Prostate gland (tissue), 2 donors: Measurements from ENCODE around the gene UGT1A8. TPM values are rescaled to one million over a fixed set of nuclear protein-coding genes. Genes with fewer than 3 reads are reported as not detected.

Experiments
- DNase-seq: peaks from one replicate; pipeline ENCODE4 v3.0.0-alpha.2; 2019; ENCODE audit warnings: low spot score
- H3K27ac ChIP-seq, 2 donors: fragments of 200-600 bp; sonication (generic); 2 replicates each; pipeline ENCODE4 v1.5.1; 2017 to 2019
- H3K27me3 ChIP-seq: fragments of 200-600 bp; sonication (generic); replicated peaks from 2 replicates; pipeline ENCODE4 v1.5.1; 2019; ENCODE audit not compliant: insufficient read depth
- H3K36me3 ChIP-seq, 2 donors: fragments of 200-600 bp; sonication (generic); 1 replicate in 1 of 2; 2 replicates in 1 of 2; pipeline versions ENCODE4 v1.5.1 to v1.8.1; 2017 to 2019
- H3K4me1 ChIP-seq: fragments of 200-600 bp; sonication (generic); replicated peaks from 2 replicates; pipeline ENCODE4 v1.5.1; 2019
- H3K4me3 ChIP-seq, 2 donors: fragments of 200-600 bp; sonication (generic); 2 replicates each; pipeline ENCODE4 v1.5.1; 2017 to 2019
- H3K9me3 ChIP-seq: fragments of 200-600 bp; sonication (generic); 2 replicates; pipeline ENCODE4 v1.5.1; 2017
- POLR2A ChIP-seq: fragments of 450-650 bp; IDR thresholded peaks from one replicate; pipeline ENCODE4 v1.6.1; 2016; ENCODE audit warnings: antibody characterized with exemption, mild to moderate bottlenecking
- POLR2AphosphoS5 ChIP-seq: sonication (generic); formaldehyde crosslinking; IDR thresholded peaks from one replicate; pipeline ENCODE4 v1.6.1; 2017; ENCODE audit warnings: antibody characterized with exemption
- WGBS: methylation state at CpG from one replicate; pipeline ENCODE4 v1.1.5; 2018; 5-methylcytosine and 5-hydroxymethylcytosine counted together
- intact Hi-C: fragments of 100-400 bp; cut with DNase I; formaldehyde crosslinking; loops from one replicate; pipeline ENCODE4 v1.14.2; 2022
- total RNA-seq, 2 donors: library from RNA; depleted of rRNA; stranded (reverse); fragments of >200 nt; gene quantifications; one replicate each; pipeline ENCODE4 v1.1.0, GENCODE V29; 2016
- TF ChIP-seq, protein P1 (sequence below), 4 experiments: fragments of 200-600 bp in 2 of 4; fragments of 450-650 bp in 2 of 4; sonication (generic) in 2 of 4; IDR thresholded peaks; 1 replicate in 3 of 4; 2 replicates in 1 of 4; pipeline ENCODE4 v1.5.1; 2016 to 2019; ENCODE audit warnings: antibody characterized with exemption in 4 of 4, mild to moderate bottlenecking in 2 of 4, moderate library complexity in 2 of 4

UGT1A8 gene
- total RNA-seq, 2 donors from 2014 or later = not detected

DNA sequence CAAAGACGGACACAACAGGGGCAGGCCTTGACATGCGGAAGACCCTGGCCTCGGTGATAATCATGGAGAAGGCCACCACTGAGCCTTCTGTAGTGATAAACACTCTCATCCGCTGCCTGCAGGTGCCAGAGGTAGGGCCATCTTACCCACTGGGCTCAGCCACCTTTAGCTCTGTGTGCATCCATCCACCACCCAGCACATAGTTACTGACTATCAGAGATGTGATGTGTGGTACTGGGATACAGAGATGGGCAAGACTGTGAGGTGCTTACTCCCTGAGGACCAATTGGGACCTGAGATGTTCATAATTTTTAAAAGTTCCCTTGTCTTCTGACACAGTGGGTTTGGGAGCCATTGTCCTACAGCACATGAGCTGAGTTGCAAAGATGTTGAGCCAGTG, 162.3 kb downstream of the UGT1A8 start:
- Histone ChIP-seq H3K4me1 (no peaks in the 10 kb centered on the region), H3K36me3 (no peaks in the 10 kb centered on the region), H3K4me3 (no peak overlapping the region), H3K9me3 (no peaks in the 10 kb centered on the region), H3K27ac (no peak overlapping the region), H3K27me3 (no peaks in the 10 kb centered on the region)
- TF ChIP-seq POLR2A (no peak), POLR2AphosphoS5 (no peak)
- TF ChIP-seq, protein P1, sequence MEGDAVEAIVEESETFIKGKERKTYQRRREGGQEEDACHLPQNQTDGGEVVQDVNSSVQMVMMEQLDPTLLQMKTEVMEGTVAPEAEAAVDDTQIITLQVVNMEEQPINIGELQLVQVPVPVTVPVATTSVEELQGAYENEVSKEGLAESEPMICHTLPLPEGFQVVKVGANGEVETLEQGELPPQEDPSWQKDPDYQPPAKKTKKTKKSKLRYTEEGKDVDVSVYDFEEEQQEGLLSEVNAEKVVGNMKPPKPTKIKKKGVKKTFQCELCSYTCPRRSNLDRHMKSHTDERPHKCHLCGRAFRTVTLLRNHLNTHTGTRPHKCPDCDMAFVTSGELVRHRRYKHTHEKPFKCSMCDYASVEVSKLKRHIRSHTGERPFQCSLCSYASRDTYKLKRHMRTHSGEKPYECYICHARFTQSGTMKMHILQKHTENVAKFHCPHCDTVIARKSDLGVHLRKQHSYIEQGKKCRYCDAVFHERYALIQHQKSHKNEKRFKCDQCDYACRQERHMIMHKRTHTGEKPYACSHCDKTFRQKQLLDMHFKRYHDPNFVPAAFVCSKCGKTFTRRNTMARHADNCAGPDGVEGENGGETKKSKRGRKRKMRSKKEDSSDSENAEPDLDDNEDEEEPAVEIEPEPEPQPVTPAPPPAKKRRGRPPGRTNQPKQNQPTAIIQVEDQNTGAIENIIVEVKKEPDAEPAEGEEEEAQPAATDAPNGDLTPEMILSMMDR (IDR thresholded peaks at IDR 0.05) = no peak
- DNase-seq = no peak
- 93% methylated on average over 4 of the region's 4 CpGs for WGBS
- intact Hi-C loops = no loop called here

DNA sequence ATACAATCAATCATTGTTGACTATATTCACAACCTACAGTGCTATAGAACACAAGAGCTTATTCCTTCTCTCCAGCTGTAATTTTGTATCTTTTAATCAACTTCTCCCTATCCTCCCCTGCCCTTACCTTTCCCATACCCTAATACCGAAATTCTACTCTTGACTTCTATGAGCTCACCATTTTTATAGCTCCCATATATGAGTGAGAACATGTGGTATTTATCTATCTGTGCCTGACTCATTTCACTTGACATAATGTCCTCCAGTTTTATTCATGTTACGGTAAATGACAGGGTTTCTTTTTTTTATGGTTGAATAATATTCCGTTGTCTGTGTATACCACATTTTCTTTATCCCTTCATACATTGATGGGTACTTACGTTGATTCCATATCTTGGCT, 163.3 kb downstream of the UGT1A8 start:
- no peaks in the 10 kb centered on the region for H3K9me3 ChIP-seq
- intact Hi-C loops = no loop called here
- no peaks in the 10 kb centered on the region for H3K27me3 ChIP-seq
- no peaks in the 10 kb centered on the region for H3K36me3 ChIP-seq
- TF ChIP-seq POLR2AphosphoS5 (no peak), POLR2A (no peak)
- TF ChIP-seq, protein P1 (IDR thresholded peaks at IDR 0.05) = no peak
- H3K27ac ChIP-seq = no peak overlapping the region
- no peak overlapping the region for H3K4me3 ChIP-seq
- no peaks in the 10 kb centered on the region for H3K4me1 ChIP-seq
- WGBS = 83% methylated on average over 4 of the region's 4 CpGs
- DNase-seq = no peak

DNA sequence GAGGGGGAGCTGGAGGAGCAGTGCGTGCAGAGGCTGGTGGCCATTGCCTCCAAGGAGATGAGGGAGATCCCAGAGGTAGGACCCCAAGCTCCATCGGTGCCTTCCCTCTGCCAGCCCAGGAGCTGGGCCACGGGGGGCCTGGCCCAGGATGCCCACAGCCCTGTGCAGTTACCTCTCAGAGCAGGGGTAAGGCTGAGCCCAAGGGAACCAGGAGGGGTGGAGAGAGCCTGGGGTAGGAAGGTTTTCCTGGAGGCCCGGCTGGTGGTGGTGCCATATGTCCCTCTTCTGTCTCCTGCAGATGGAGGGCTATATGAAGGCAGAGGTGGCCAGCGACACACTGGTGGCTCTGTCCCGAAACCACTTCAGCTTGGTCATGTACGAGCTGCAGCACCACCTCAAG, 172.1 kb downstream of the UGT1A8 start:
- no peaks in the 10 kb centered on the region for H3K27me3 ChIP-seq
- H3K4me3 ChIP-seq = no peak overlapping the region
- intact Hi-C loops = no loop called here
- WGBS = 87% methylated on average over 7 of the region's 7 CpGs
- H3K27ac ChIP-seq = no peak overlapping the region
- TF ChIP-seq POLR2A (no peak), POLR2AphosphoS5 (no peak)
- TF ChIP-seq, protein P1 (IDR thresholded peaks at IDR 0.05) = no peak
- H3K36me3 ChIP-seq = no peaks in the 10 kb centered on the region
- H3K9me3 ChIP-seq = no peaks in the 10 kb centered on the region
- no peak for DNase-seq
- no peaks in the 10 kb centered on the region for H3K4me1 ChIP-seq

DNA sequence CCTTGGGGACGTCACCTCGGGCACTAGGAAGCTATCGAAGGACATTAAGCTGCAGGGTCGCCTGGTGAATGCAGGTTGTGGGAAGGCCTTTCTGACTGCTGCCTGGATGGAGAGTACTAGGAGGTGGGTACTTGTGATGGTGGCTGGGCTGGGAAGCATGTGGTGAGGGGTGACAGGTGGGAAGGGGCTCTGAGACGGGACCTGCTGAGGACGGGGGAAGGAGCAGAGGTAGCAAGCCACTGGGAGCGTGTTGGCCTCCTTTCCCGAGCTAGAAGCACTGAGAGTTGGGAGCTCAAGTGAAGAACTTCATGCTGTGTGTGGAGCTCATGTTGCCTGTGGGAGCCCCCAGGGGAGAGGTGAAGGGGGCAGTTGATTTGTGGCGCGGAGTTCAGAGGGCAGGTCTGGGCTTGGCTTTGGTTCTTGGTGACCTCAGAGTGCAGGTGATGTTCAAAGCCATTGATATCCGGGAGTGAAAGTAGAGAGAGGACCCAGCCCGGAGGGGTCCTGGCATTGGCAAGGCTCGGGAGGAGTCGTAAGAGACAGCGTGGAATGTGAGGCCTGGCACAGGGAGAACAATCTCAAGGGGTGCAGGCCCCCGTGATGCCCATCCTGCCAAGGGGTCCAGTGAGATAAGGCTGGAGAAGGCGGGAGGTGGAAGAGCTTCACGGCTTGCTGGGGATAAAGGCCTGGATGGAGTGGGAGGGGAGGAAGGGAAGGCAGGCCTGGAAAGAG, 173.9 kb downstream of the UGT1A8 start:
- Histone ChIP-seq H3K27me3 (no peaks in the 10 kb centered on the region), H3K36me3 (no peaks in the 10 kb centered on the region), H3K9me3 (no peaks in the 10 kb centered on the region), H3K4me3 (no peak overlapping the region), H3K27ac (no peak overlapping the region), H3K4me1 (no peaks in the 10 kb centered on the region)
- 80% methylated on average over 18 of the region's 18 CpGs for WGBS
- intact Hi-C loops = no loop called here
- no peak for TF ChIP-seq POLR2A
- TF ChIP-seq POLR2AphosphoS5 = no peak
- TF ChIP-seq, protein P1 (IDR thresholded peaks at IDR 0.05) = no peak
- DNase-seq = no peak

DNA sequence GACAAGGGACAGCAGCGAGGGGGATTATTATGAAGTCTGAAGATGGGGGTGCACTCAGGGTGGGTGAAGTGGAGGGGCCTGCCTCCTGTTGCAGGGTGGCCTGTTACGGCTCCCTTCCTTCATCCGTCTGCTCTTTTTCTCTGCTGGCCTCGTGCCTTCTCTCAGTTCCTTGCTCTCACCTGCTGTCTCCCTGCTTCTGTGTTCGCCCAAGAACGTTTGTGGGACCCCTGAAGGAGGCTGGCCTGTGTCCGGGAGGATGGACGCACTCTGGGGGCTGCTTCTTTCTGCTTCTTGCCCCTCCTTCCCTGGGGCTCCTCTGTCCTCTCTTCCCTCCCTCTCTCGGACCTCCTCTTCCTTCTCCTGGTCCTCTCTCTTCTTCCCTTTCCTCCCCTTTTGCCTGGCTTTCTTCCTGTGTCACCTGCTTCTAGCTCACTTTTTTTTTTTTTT, 174.5 kb downstream of the UGT1A8 start:
- 77% methylated on average over 9 of the region's 9 CpGs for WGBS
- intact Hi-C loops = no loop called here
- Histone ChIP-seq H3K9me3 (no peaks in the 10 kb centered on the region), H3K27ac (no peak overlapping the region), H3K4me3 (no peak overlapping the region), H3K4me1 (no peaks in the 10 kb centered on the region), H3K27me3 (no peaks in the 10 kb centered on the region), H3K36me3 (no peaks in the 10 kb centered on the region)
- TF ChIP-seq, protein P1 (IDR thresholded peaks at IDR 0.05) = no peak
- TF ChIP-seq POLR2A (no peak), POLR2AphosphoS5 (no peak)
- no peak for DNase-seq
